Parathyroid adenoma (tissue), 2 donors: Measurements from ENCODE around the gene NEDD4L.

Source experiments
- H2AFZ ChIP-seq: fragments of 300-600 bp; sonication (generic); one replicate; pipeline ENCODE4 v1.7.0; 2017; ENCODE audit warnings: antibody characterized with exemption, mild to moderate bottlenecking
- H3K27ac ChIP-seq: fragments of 300-600 bp; sonication (generic); one replicate; pipeline ENCODE4 v1.7.0; 2017
- H3K27me3 ChIP-seq: fragments of 300-600 bp; sonication (generic); one replicate; pipeline ENCODE4 v1.7.0; 2017; ENCODE audit warnings: low read length; ENCODE audit not compliant: control insufficient read depth, insufficient read depth
- H3K36me3 ChIP-seq: fragments of 300-600 bp; sonication (generic); one replicate; pipeline ENCODE4 v1.7.0; 2017; ENCODE audit warnings: low read length; ENCODE audit not compliant: control insufficient read depth, insufficient read depth
- H3K4me1 ChIP-seq: fragments of 300-600 bp; sonication (generic); one replicate; pipeline ENCODE4 v1.7.0; 2017; ENCODE audit warnings: control low read depth
- H3K4me2 ChIP-seq: fragments of 300-600 bp; sonication (generic); one replicate; pipeline ENCODE4 v1.7.0; 2017; ENCODE audit warnings: low read length
- H3K4me3 ChIP-seq: fragments of 300-600 bp; sonication (generic); one replicate; pipeline ENCODE4 v1.7.0; 2017; ENCODE audit warnings: low read depth, low read length
- H3K79me2 ChIP-seq: fragments of 300-600 bp; sonication (generic); one replicate; pipeline ENCODE4 v1.7.0; 2017; ENCODE audit warnings: control low read depth
- H3K9ac ChIP-seq: fragments of 300-600 bp; sonication (generic); one replicate; pipeline ENCODE4 v1.7.0; 2017; ENCODE audit warnings: mild to moderate bottlenecking
- H3K9me3 ChIP-seq: fragments of 300-600 bp; sonication (generic); one replicate; pipeline ENCODE4 v1.7.0; 2017; ENCODE audit warnings: low read length; ENCODE audit not compliant: control insufficient read depth
- TF ChIP-seq, protein P1 (sequence below): fragments of 300-600 bp; sonication (generic); IDR thresholded peaks from one replicate; pipeline ENCODE4 v1.7.0; 2017; ENCODE audit warnings: antibody characterized with exemption, mild to moderate bottlenecking
- donor health status: primary hyperparathyroidism.

NEDD4L gene

DNA sequence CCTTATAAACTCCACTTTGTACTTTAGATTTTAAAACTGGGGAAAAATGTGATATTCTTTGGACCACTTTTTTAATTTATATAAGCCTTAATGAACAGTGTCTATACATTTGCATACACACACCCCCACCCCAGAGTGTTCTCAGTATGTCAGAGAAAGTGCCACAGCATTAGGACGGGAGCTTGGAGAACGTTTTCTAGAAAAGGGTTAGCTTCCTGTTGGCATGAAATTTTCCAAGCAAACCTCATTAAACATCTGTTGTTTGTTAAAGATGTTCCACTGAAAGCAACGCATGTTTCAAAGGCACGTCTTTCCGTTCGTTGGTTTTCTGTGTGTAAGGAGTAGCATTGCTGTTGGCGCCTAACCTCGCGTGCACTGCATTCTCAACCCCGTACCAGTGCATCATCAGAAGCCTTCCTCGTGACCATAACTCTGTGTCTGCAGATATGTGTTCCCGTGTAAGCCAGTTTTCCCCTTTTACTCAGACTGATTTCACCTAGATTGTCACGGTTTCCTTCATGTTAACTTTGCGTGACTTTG lies 356.4 kb downstream of the NEDD4L start:
- TF ChIP-seq, protein P1, sequence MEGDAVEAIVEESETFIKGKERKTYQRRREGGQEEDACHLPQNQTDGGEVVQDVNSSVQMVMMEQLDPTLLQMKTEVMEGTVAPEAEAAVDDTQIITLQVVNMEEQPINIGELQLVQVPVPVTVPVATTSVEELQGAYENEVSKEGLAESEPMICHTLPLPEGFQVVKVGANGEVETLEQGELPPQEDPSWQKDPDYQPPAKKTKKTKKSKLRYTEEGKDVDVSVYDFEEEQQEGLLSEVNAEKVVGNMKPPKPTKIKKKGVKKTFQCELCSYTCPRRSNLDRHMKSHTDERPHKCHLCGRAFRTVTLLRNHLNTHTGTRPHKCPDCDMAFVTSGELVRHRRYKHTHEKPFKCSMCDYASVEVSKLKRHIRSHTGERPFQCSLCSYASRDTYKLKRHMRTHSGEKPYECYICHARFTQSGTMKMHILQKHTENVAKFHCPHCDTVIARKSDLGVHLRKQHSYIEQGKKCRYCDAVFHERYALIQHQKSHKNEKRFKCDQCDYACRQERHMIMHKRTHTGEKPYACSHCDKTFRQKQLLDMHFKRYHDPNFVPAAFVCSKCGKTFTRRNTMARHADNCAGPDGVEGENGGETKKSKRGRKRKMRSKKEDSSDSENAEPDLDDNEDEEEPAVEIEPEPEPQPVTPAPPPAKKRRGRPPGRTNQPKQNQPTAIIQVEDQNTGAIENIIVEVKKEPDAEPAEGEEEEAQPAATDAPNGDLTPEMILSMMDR = no peak
- no peak overlapping the region for H3K4me3 ChIP-seq

DNA sequence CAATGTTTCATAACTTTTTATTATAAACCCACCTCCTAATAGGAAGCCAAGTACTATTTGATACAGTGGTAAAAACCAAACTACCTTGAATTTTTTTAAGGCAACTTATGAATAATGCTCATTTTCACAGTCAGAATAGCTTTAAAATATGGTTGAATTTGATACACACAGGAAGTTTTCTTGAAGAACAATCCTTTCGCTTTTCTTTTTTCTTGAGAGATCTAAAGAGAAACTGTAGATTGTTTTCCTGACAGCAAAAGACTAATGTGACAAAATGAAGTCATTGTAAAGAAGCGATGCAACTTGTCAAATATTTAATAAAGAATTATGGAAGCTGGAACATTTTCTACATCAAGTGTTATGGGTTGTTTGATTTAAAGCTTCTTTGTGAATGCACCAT lies 357.2 kb downstream of the NEDD4L start:
- Histone ChIP-seq H3K79me2 (no peaks in the 10 kb centered on the region), H3K36me3 (no peaks in the 10 kb centered on the region), H2AFZ (no peak overlapping the region), H3K27ac (no peak overlapping the region), H3K9ac (no peak overlapping the region), H3K9me3 (no peaks in the 10 kb centered on the region), H3K4me3 (no peak overlapping the region), H3K4me1 (no peaks in the 10 kb centered on the region), H3K27me3 (no peaks in the 10 kb centered on the region), H3K4me2 (no peak overlapping the region)
- TF ChIP-seq, protein P1 = no peak

More for the DNA sequence above, 356.4 kb downstream of the NEDD4L start:
- no peaks in the 10 kb centered on the region for H3K36me3 ChIP-seq
- no peaks in the 10 kb centered on the region for H3K4me1 ChIP-seq
- no peaks in the 10 kb centered on the region for H3K9me3 ChIP-seq
- H3K27ac ChIP-seq = no peak overlapping the region
- no peak overlapping the region for H3K4me2 ChIP-seq
- H3K27me3 ChIP-seq = no peaks in the 10 kb centered on the region
- no peaks in the 10 kb centered on the region for H3K79me2 ChIP-seq
- no peak overlapping the region for H2AFZ ChIP-seq
- no peak overlapping the region for H3K9ac ChIP-seq

DNA sequence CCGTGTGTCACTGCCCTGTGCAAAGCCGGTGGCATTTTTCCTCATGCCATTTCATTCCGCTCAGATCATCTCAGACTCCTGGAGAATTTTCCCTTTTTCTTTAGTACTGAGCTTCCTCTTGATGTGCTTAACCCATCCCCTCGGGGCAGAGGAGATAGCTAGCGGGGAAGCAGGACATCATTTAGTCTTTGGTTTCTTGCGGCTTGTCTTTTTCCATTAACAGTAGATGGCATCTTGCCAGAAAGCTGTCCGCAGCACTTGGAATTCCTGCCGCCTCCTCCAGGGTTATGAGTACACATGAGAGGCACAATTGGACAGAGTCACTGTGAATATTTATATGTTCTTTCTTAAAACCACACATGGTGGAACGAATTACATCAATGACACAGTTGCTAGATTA lies 358.2 kb downstream of the NEDD4L start:
- no peak overlapping the region for H2AFZ ChIP-seq
- no peaks in the 10 kb centered on the region for H3K79me2 ChIP-seq
- TF ChIP-seq, protein P1 = no peak
- H3K36me3 ChIP-seq = no peaks in the 10 kb centered on the region
- H3K9me3 ChIP-seq = no peaks in the 10 kb centered on the region
- H3K9ac ChIP-seq = no peak overlapping the region
- no peaks in the 10 kb centered on the region for H3K27me3 ChIP-seq
- no peak overlapping the region for H3K4me3 ChIP-seq
- no peak overlapping the region for H3K4me2 ChIP-seq
- no peaks in the 10 kb centered on the region for H3K4me1 ChIP-seq
- no peak overlapping the region for H3K27ac ChIP-seq

DNA sequence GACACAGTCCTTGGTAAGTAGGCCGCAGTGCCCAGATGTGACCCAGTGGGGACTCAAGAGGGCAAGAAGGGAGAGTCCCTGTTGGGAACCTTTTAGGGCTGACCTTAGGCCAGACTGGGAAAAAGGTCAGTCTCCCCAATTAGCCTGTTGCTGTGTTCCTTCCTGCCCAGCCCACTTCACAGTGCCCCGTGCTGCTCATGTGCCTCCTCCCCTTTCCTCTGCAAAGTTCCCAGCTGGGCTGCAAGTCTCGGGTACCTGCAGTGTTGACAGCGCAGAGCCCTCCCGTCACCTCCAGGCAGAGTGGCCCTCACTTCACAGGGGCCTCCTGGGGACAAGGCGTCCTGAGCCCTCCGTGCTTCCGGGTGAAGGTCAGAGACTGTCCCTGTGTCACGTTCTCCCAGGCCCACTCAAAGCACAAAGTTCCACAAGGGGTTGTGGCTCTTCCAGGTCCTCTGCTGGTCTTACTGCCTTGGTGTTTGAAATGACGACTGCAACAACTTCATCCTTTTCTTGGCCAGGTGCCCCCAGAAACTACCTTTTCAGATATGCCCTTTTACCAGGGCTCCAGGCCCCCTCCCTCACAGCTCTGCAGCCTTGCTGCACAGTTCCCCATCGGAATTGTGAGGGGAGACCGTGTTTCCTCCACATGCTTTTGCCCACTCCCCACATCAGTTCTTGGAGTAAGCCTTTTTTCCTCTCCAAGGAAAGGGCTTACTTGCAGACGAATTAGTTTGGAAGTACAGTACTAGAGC lies 359.1 kb downstream of the NEDD4L start:
- Histone ChIP-seq H3K9me3 (no peaks in the 10 kb centered on the region), H3K27me3 (no peaks in the 10 kb centered on the region), H3K79me2 (no peaks in the 10 kb centered on the region), H3K36me3 (no peaks in the 10 kb centered on the region), H3K27ac (no peak overlapping the region), H3K4me1 (no peaks in the 10 kb centered on the region), H3K4me2 (no peak overlapping the region), H2AFZ (no peak overlapping the region), H3K9ac (no peak overlapping the region), H3K4me3 (no peak overlapping the region)
- TF ChIP-seq, protein P1 = no peak
